AG09319 (cell line): Measurements from ENCODE around the gene IL1RAPL2.

Experiments
- DNase-seq: peaks from one replicate; pipeline ENCODE4 v3.0.0-alpha.2; 2010; ENCODE audit warnings: low read depth; ENCODE audit errors: extremely low read depth
- TF ChIP-seq, protein P1 (sequence below): IDR thresholded peaks from 2 replicates; pipeline ENCODE4 v1.5.1; 2011; ENCODE audit warnings: low read depth, mild to moderate bottlenecking, inconsistent platforms, low read length, moderate library complexity

IL1RAPL2 gene

DNA sequence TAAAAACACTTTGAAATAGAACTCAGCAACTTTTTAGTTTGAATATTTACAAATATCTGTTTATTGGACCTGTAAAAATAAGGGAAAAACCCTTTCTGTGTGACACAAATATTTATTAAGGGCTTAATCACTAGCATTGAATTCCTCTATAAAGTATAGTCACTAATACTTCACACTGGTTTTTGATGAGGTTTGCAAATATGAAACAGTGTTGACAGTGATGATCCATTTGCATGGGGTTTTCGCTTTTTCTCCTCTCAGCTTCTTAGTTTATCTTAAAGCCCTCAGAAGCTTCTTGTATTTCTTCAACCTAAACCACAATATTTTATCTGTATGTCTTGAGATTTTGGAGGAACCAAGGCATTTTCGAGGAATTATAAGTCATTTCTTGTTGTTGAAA, 751.1 kb downstream of the IL1RAPL2 start:
- no peak for DNase-seq
- TF ChIP-seq, protein P1, sequence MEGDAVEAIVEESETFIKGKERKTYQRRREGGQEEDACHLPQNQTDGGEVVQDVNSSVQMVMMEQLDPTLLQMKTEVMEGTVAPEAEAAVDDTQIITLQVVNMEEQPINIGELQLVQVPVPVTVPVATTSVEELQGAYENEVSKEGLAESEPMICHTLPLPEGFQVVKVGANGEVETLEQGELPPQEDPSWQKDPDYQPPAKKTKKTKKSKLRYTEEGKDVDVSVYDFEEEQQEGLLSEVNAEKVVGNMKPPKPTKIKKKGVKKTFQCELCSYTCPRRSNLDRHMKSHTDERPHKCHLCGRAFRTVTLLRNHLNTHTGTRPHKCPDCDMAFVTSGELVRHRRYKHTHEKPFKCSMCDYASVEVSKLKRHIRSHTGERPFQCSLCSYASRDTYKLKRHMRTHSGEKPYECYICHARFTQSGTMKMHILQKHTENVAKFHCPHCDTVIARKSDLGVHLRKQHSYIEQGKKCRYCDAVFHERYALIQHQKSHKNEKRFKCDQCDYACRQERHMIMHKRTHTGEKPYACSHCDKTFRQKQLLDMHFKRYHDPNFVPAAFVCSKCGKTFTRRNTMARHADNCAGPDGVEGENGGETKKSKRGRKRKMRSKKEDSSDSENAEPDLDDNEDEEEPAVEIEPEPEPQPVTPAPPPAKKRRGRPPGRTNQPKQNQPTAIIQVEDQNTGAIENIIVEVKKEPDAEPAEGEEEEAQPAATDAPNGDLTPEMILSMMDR: no peak

DNA sequence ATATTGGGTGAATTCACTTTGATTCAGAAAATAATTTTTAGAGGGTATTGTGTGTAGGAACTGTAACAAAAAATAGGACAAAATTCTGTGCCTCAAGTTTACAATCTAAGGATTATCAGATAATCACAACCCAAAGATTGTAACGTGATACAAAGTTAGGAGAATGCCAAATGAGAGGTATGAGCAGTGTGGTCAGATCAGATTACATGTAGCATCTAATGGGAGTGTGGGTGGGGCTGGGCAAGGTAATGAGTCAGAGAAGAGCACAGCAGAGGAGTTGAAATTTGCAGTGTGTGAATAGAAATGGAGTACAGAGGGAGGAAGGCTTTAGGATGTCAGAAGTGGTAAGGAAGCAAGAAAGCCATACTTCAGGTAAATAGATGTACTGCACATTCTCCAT, 757.9 kb downstream of the IL1RAPL2 start:
- TF ChIP-seq, protein P1: no peak
- no peak for DNase-seq

DNA sequence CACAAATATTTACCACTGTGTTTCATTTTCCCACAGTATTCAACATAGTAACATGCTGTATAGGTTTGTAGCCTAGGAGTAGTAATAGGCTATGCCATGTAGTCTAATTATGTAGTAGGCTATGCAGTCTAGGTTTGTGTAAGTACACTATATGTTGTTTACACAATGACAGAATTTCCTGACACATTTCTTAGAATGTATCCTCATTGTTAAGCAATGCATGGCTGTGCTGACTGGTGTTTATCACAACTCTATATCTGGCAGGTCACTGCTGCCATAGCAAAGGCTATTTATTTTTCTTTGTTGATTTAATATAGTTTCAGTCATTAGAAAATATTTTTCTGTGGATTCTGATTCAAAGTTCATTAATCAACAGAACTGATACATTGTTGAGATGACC, 762.8 kb downstream of the IL1RAPL2 start:
- DNase-seq: no peak
- TF ChIP-seq, protein P1: no peak

DNA sequence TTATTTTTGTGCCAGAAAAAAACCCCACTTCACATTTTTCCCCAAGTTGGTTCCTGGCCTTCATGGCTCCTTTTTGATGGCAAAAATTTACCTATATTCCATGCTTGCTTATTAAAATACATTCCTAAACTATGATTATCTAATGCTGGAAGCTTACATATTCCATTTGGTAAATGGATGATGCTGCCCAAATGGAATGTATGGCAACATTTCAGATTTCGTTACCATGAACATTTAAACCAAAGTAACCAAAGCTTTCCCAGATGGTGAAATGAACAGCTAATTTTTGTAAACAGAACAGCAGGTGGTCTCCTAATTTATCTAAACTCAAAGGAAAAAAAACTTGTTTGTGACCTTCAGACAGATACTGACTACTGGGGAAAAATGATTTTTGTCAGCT, 765.2 kb downstream of the IL1RAPL2 start:
- no peak for DNase-seq
- TF ChIP-seq, protein P1: no peak

DNA sequence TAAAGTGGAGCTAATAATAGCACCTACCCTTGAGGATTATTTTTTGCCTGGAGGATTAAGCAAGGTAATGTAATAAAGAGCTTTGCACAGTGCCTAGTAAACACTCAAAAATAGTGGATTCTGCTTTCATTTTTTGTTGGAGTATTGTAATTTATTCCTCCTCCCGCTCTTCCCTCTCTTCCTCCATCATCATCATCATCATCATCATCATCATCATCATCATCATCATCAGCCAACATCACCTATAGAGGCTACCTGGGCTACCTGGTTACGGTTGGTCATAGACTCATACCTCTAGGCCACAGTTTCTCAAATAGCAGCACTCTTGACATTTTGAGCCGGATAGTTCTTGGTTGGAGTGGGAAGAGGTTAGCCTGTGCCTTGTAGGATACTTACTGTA, 781.4 kb downstream of the IL1RAPL2 start:
- TF ChIP-seq, protein P1: no peak
- DNase-seq: no peak

DNA sequence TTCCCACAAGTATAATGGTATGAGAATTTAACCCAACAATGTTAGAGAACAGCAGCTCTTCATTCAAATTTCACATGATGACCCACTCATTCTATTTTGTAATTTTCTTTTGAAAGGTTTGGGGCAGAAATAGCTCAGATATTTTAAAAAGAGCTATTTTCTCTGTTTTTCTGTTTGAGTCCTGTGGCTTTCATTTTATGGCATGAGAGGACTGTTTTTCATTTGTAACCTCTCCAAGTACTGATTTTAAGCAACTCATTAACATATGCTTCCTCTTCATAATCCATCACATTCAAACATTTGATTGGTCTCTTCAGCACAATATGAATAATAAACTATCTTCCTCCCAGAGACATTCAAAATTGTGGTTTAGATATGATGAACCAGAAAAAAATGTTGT, 783.5 kb downstream of the IL1RAPL2 start:
- TF ChIP-seq, protein P1: no peak
- no peak for DNase-seq

DNA sequence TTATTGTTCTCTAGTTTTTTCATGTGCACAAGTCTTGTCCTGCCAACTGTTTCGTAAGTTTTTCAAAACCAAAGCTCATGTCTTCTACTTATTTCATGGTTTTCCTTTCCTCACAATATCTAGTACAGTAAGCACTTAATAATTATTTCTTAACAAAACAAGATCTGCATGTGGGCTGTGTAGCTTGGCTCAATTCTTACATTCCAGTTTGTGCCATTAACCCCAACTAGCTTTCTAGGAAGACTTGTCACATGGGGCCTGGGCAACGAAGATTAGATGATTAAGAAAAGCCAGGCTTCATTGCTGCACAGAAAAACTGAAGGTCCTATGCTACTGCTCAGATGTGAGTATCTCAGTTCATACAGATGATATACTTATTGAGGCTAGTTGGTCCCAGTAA, 809.8 kb downstream of the IL1RAPL2 start:
- no peak for DNase-seq

More for the DNA sequence above, 809.8 kb downstream of the IL1RAPL2 start:
- TF ChIP-seq, protein P1: no peak
